Adrenal gland (tissue), 12 donors: ENCODE measurements around the gene IGF2. TPM values are rescaled to one million over a fixed set of nuclear protein-coding genes. Genes with fewer than 3 reads are reported as not detected.

Source experiments
- DNase-seq, 7 donors: peaks; one replicate each; pipeline ENCODE4 v3.0.0-alpha.2; 2019 to 2020
- H3K27ac ChIP-seq, 5 donors: fragments of 200-600 bp; sonication (generic) in 4 of 5; 1 replicate in 3 of 5; 2 replicates in 2 of 5; pipeline versions ENCODE4 v1.5.1 to v1.8.0; 2016 to 2020; ENCODE audit warnings: mild to moderate bottlenecking in 1 of 5
- H3K27me3 ChIP-seq: fragments of 200-600 bp; 2 replicates; pipeline ENCODE4 v1.8.0; 2021
- H3K36me3 ChIP-seq, 2 donors: fragments of 200-600 bp; replicated peaks in 1 of 2; 1 replicate in 1 of 2; 2 replicates in 1 of 2; pipeline versions ENCODE4 v1.5.1 to v1.8.0; 2018 to 2022
- H3K4me1 ChIP-seq, 2 donors: fragments of 200-600 bp; replicated peaks in 1 of 2; 1 replicate in 1 of 2; 2 replicates in 1 of 2; pipeline versions ENCODE4 v1.5.1 to v1.8.0; 2018 to 2021
- H3K4me3 ChIP-seq, 4 donors: fragments of 200-600 bp; sonication (generic) in 3 of 4; one replicate each; pipeline ENCODE4 v1.5.1; 2016 to 2018
- H3K9me3 ChIP-seq, 3 donors: fragments of 200-600 bp; sonication (generic) in 1 of 3; replicated peaks in 1 of 3; 1 replicate in 2 of 3; 2 replicates in 1 of 3; pipeline versions ENCODE4 v1.5.1 to v1.8.0; 2016 to 2021
- CTCF ChIP-seq, 6 experiments: fragments of 450-650 bp in 4 of 6; fragments of 200-600 bp in 2 of 6; sonication (generic) in 1 of 6; IDR thresholded peaks; 1 replicate in 5 of 6; 2 replicates in 1 of 6; pipeline versions ENCODE4 v1.5.1 to v1.8.0; 2016 to 2021; ENCODE audit warnings: antibody characterized with exemption in 6 of 6, mild to moderate bottlenecking in 2 of 6, moderate library complexity in 1 of 6
- POLR2A ChIP-seq, 2 donors: fragments of 450-650 bp; IDR thresholded peaks; one replicate each; pipeline ENCODE4 v1.6.1; 2017; ENCODE audit warnings: antibody characterized with exemption in 2 of 2, mild to moderate bottlenecking in 2 of 2, moderate library complexity in 1 of 2
- WGBS, 4 donors: extraction: QIAGEN DNeasy Blood & Tissue Kit in 2 of 4; methylation state at CpG; one replicate each; pipeline versions ENCODE4 v1.1.5 to v1.1.7; 2013 to 2017; 5-methylcytosine and 5-hydroxymethylcytosine counted together
- intact Hi-C, 2 donors: fragments of 100-400 bp; cut with DNase I; formaldehyde crosslinking; loops; one replicate each; pipeline versions ENCODE4 v1.14.1 to v1.15.0; 2022 to 2023
- polyA plus RNA-seq, 3 donors: library from polyadenylated mRNA; stranded (reverse); fragments of 200-250 nt in 2 of 3; fragments of 350-450 nt in 1 of 3; fragmentation: Illumina TruSeq in 1 of 3; extraction: RNeasy Lipid Tissue Mini Kit (QIAGEN cat#74804) in 1 of 3; gene quantifications; one replicate each; pipeline ENCODE4 v1.2.3, GENCODE V29; 2013 to 2014
- total RNA-seq, 9 donors: library from RNA; depleted of rRNA in 4 of 9; stranded (reverse); fragments of >200 nt in 4 of 9; fragments of 120-200 nt in 1 of 9; fragmentation: NEBNext Ultra II Directional in 1 of 9; extraction: Animal tissue kit (Norgen Biotek cat#: 25700) in 1 of 9; gene quantifications; one replicate each; pipeline versions ENCODE4 v1.1.0 to v1.2.4, GENCODE V29; 2013 to 2023
- donor health status: healthy with polysubstance abuse.
- donor health status: Bipolar disorder and iron deficiency.
- donor health status: DM: yes; HTN: yes; CAD: no.
- donor health status: DM: no; HTN: no; CAD: no.
- donor health status: DM: no; HTN: no; CAD: no.
- donor health status: DM: yes; HTN: yes; CAD: no.

IGF2 gene
- total and polyA plus RNA-seq, 12 donors: 41.8 to 693 (median 119) TPM

- H3K27me3 ChIP-seq: peaks cover 9% of the 10 kb centered on the region
- whole genome bisulfite sequencing, 4 donors: 79 to 85% (median 82%) methylated on average over 22 to 29 of the region's 29 CpGs
- no peak for TF ChIP-seq CTCF (IDR thresholded peaks at IDR 0.05)
- no peak for TF ChIP-seq POLR2A (IDR thresholded peaks at IDR 0.05)
These were observed 16.3 kb upstream of the IGF2 start for GRCh38 chr11:2155511-2155910.

GRCh38 chr11:2154889-2155288, 15.7 kb upstream of the IGF2 start:
- no peak overlapping the region for H3K4me3 ChIP-seq
- TF ChIP-seq POLR2A (IDR thresholded peaks at IDR 0.05) (no peak), CTCF (IDR thresholded peaks at IDR 0.05) (no peak)
- WGBS, 4 donors: 76 to 85% (median 79%) methylated on average over 13 to 17 of the region's 17 CpGs
- peaks cover 9% of the 10 kb centered on the region for H3K27me3 ChIP-seq
- DNase-seq: no peak
- H3K4me1 ChIP-seq: peaks cover 0 to 6% of the 10 kb centered on the region in 2 donors
- H3K9me3 ChIP-seq: no peaks in the 10 kb centered on the region
- no peaks in the 10 kb centered on the region for H3K36me3 ChIP-seq
- H3K27ac ChIP-seq: no peak overlapping the region
- intact Hi-C loops: loop anchor here (5.0 to 10.0 kb wide), 6 partner anchors 223 to 510 kb away; partner anchors contain the start of gene TNNI2 (in 1 of the 2)

More at GRCh38 chr11:2155511-2155910, 16.3 kb upstream of the IGF2 start:
- intact Hi-C loops: loop anchor here in 1 of 2 donors (10.0 kb wide), 1 partner anchor 511 kb away; no protein-coding TSS in a partner anchor
- H3K36me3 ChIP-seq: no peaks in the 10 kb centered on the region
- H3K4me3 ChIP-seq: no peak overlapping the region
- H3K4me1 ChIP-seq: peaks cover 0 to 6% of the 10 kb centered on the region in 2 donors
- no peak for DNase-seq
- no peaks in the 10 kb centered on the region for H3K9me3 ChIP-seq
- no peak overlapping the region for H3K27ac ChIP-seq

- no peak overlapping the region for H3K4me3 ChIP-seq
- 66 to 84% (median 79%) methylated on average over 2 to 7 of the region's 7 CpGs; no CpG with 5 or more reads in 1 of the 4 donors for WGBS, 4 donors
- H3K4me1 ChIP-seq: peaks cover 0 to 6% of the 10 kb centered on the region in 2 donors
- H3K27ac ChIP-seq: no peak overlapping the region
- intact Hi-C loops: loop anchor here (5.0 to 10.0 kb wide), 6 partner anchors 222 to 509 kb away; partner anchors contain the start of gene TNNI2 (in 1 of the 2)
- peaks cover 9% of the 10 kb centered on the region for H3K27me3 ChIP-seq
- no peak for DNase-seq
- no peak for TF ChIP-seq CTCF (IDR thresholded peaks at IDR 0.05)
- no peak for TF ChIP-seq POLR2A (IDR thresholded peaks at IDR 0.05)
- H3K36me3 ChIP-seq: no peaks in the 10 kb centered on the region
- no peaks in the 10 kb centered on the region for H3K9me3 ChIP-seq
These were observed 15.0 kb upstream of the IGF2 start for GRCh38 chr11:2154195-2154585.

GRCh38 chr11:2153581-2154194, 14.5 kb upstream of the IGF2 start:
- no peak overlapping the region for H3K27ac ChIP-seq
- no peaks in the 10 kb centered on the region for H3K9me3 ChIP-seq
- intact Hi-C loops: loop anchor here (2.0 to 10.0 kb wide), 7 partner anchors 221 to 509 kb away; partner anchors contain the start of gene TNNI2 (in 1 of the 2)

More at GRCh38 chr11:2153581-2154194, 14.5 kb upstream of the IGF2 start:
- 54 to 67% (median 57%) methylated on average over 14 of the region's 14 CpGs for WGBS, 4 donors
- TF ChIP-seq CTCF (IDR thresholded peaks at IDR 0.05): no peak
- TF ChIP-seq POLR2A (IDR thresholded peaks at IDR 0.05): no peak
- no peak for DNase-seq
- Histone ChIP-seq H3K36me3 (no peaks in the 10 kb centered on the region), H3K4me1 (peaks cover 0 to 6% of the 10 kb centered on the region in 2 donors), H3K27me3 (peaks cover 9% of the 10 kb centered on the region), H3K4me3 (no peak overlapping the region)
